ENCODE data around the gene SGPP2. TPM values are rescaled to one million over a fixed set of nuclear protein-coding genes. Genes with fewer than 3 reads are reported as not detected.

SGPP2 gene
- total RNA-seq, 5 donors from 2014 or later (not counting 1 experiment from before 2014, with no cell fraction given) = 2.2 to 4.0 (median 3.3) TPM

GRCh38 chr2:222477962-222478608 is 53.7 kb downstream of the SGPP2 start:
- Histone ChIP-seq H3K4me1 (ENCODE audit: control insufficient read depth in 1 of 2, extremely low read depth in 1 of 2, insufficient read depth in 2 of 2, low read length in 2 of 2) (no peaks in the 10 kb centered on the region), H3K36me3 (ENCODE audit: control insufficient read depth in 2 of 2, extremely low read depth in 1 of 2, insufficient read depth in 1 of 2, low read length in 1 of 2) (no peaks in the 10 kb centered on the region), H3K9me3 (no peaks in the 10 kb centered on the region), H3K4me3 (ENCODE audit: control insufficient read depth in 1 of 2, extremely low read depth in 1 of 2, low read length in 1 of 2) (no peak overlapping the region), H3K27me3 (replicated peaks in 1 of 2; ENCODE audit: control insufficient read depth in 2 of 2, extremely low read depth in 1 of 2, insufficient read depth in 2 of 2, low read length in 1 of 2) (peaks cover 0 to 4% of the 10 kb centered on the region in 2 experiments), H3K27ac (ENCODE audit: low read length) (no peak overlapping the region)
- H3K4me3 Mint-ChIP-seq = no peak overlapping the region
- no peak overlapping the region for H3K27ac Mint-ChIP-seq
- DNase-seq (no peak), ATAC-seq (replicated peaks in 1 of 4) (no peak)
- no peaks in the 10 kb centered on the region for H3K9me3 Mint-ChIP-seq
- H3K36me3 Mint-ChIP-seq = no peaks in the 10 kb centered on the region
- 75% methylated on average over 14 of the region's 14 CpGs for WGBS (ENCODE audit: insufficient coverage)
- POLR2A ChIA-PET = no interaction called here
- CTCF ChIA-PET = no interaction called here
- no peaks in the 10 kb centered on the region for H3K4me1 Mint-ChIP-seq
- H3K27me3 Mint-ChIP-seq = peaks cover 0 to 7% of the 10 kb centered on the region in 2 donors

- Mint-ChIP-seq H3K4me3 (no peak overlapping the region), H3K9me3 (no peaks in the 10 kb centered on the region), H3K36me3 (no peaks in the 10 kb centered on the region), H3K27me3 (peaks cover 0 to 7% of the 10 kb centered on the region in 2 donors), H3K4me1 (no peaks in the 10 kb centered on the region), H3K27ac (no peak overlapping the region)
- H3K4me3 ChIP-seq (ENCODE audit: control insufficient read depth in 1 of 2, extremely low read depth in 1 of 2, low read length in 1 of 2) = no peak overlapping the region
- no peak for ATAC-seq (replicated peaks in 1 of 4)
- no peaks in the 10 kb centered on the region for H3K9me3 ChIP-seq
- CTCF ChIA-PET = interaction anchor here in 1 of 2 donors (0.6 kb wide), 1 partner anchor 25 kb away, joined by 3 read pairs; no protein-coding TSS in a partner anchor
- H3K27ac ChIP-seq (ENCODE audit: low read length) = no peak overlapping the region
- peaks cover 0 to 7% of the 10 kb centered on the region in 2 experiments for H3K27me3 ChIP-seq (replicated peaks in 1 of 2; ENCODE audit: control insufficient read depth in 2 of 2, extremely low read depth in 1 of 2, insufficient read depth in 2 of 2, low read length in 1 of 2)
- POLR2A ChIA-PET = no interaction called here
- no peaks in the 10 kb centered on the region for H3K36me3 ChIP-seq (ENCODE audit: control insufficient read depth in 2 of 2, extremely low read depth in 1 of 2, insufficient read depth in 1 of 2, low read length in 1 of 2)
- no peaks in the 10 kb centered on the region for H3K4me1 ChIP-seq (ENCODE audit: control insufficient read depth in 1 of 2, extremely low read depth in 1 of 2, insufficient read depth in 2 of 2, low read length in 2 of 2)
- DNase-seq = no peak
Measured at GRCh38 chr2:222479859-222480258, 55.5 kb downstream of the SGPP2 start.

GRCh38 chr2:222480497-222480896 is 56.2 kb downstream of the SGPP2 start:
- Mint-ChIP-seq H3K36me3 (no peaks in the 10 kb centered on the region), H3K4me1 (no peaks in the 10 kb centered on the region), H3K9me3 (no peaks in the 10 kb centered on the region), H3K27me3 (peaks cover 2 to 7% of the 10 kb centered on the region in 2 donors), H3K4me3 (no peak overlapping the region), H3K27ac (no peak overlapping the region)
- H3K27ac ChIP-seq (ENCODE audit: low read length) = no peak overlapping the region
- ChIA-PET POLR2A (no interaction called here), CTCF (no interaction called here)
- no peaks in the 10 kb centered on the region for H3K9me3 ChIP-seq
- WGBS (ENCODE audit: insufficient coverage) = 73% methylated on average over 2 of the region's 5 CpGs
- peaks cover under 1 to 7% of the 10 kb centered on the region in 2 experiments for H3K27me3 ChIP-seq (replicated peaks in 1 of 2; ENCODE audit: control insufficient read depth in 2 of 2, extremely low read depth in 1 of 2, insufficient read depth in 2 of 2, low read length in 1 of 2)
- no peak for DNase-seq
- no peaks in the 10 kb centered on the region for H3K4me1 ChIP-seq (ENCODE audit: control insufficient read depth in 1 of 2, extremely low read depth in 1 of 2, insufficient read depth in 2 of 2, low read length in 2 of 2)
- H3K4me3 ChIP-seq (ENCODE audit: control insufficient read depth in 1 of 2, extremely low read depth in 1 of 2, low read length in 1 of 2) = no peak overlapping the region
- no peaks in the 10 kb centered on the region for H3K36me3 ChIP-seq (ENCODE audit: control insufficient read depth in 2 of 2, extremely low read depth in 1 of 2, insufficient read depth in 1 of 2, low read length in 1 of 2)
- no peak for ATAC-seq (replicated peaks in 1 of 4)

- H3K4me1 Mint-ChIP-seq = no peaks in the 10 kb centered on the region
- H3K9me3 ChIP-seq = no peaks in the 10 kb centered on the region
- H3K4me1 ChIP-seq (ENCODE audit: control insufficient read depth in 1 of 2, extremely low read depth in 1 of 2, insufficient read depth in 2 of 2, low read length in 2 of 2) = no peaks in the 10 kb centered on the region
- DNase-seq (no peak), ATAC-seq (replicated peaks in 1 of 4) (no peak)
- no peaks in the 10 kb centered on the region for H3K36me3 ChIP-seq (ENCODE audit: control insufficient read depth in 2 of 2, extremely low read depth in 1 of 2, insufficient read depth in 1 of 2, low read length in 1 of 2)
- ChIA-PET POLR2A (no interaction called here), CTCF (no interaction called here)
- no peaks in the 10 kb centered on the region for H3K9me3 Mint-ChIP-seq
- H3K27ac Mint-ChIP-seq = no peak overlapping the region
- H3K4me3 ChIP-seq (ENCODE audit: control insufficient read depth in 1 of 2, extremely low read depth in 1 of 2, low read length in 1 of 2) = no peak overlapping the region
- H3K27ac ChIP-seq (ENCODE audit: low read length) = no peak overlapping the region
- H3K27me3 Mint-ChIP-seq = peaks cover 4 to 7% of the 10 kb centered on the region in 2 donors
- H3K36me3 Mint-ChIP-seq = no peaks in the 10 kb centered on the region
- no peak overlapping the region for H3K4me3 Mint-ChIP-seq
- H3K27me3 ChIP-seq (replicated peaks in 1 of 2; ENCODE audit: control insufficient read depth in 2 of 2, extremely low read depth in 1 of 2, insufficient read depth in 2 of 2, low read length in 1 of 2) = peaks cover 5 to 7% of the 10 kb centered on the region in 2 experiments
Measured at GRCh38 chr2:222481941-222482340, 57.6 kb downstream of the SGPP2 start.

GRCh38 chr2:222483513-222484039 is 59.2 kb downstream of the SGPP2 start:
- ChIA-PET POLR2A (no interaction called here), CTCF (interaction anchor here in 1 of 2 donors (1.2 kb wide), 1 partner anchor 166 kb away, joined by 6 read pairs; no protein-coding TSS in a partner anchor)
- DNase-seq (peak in 3 of 35 experiments; percentile 3 to 5 (median 5)), ATAC-seq (replicated peaks in 1 of 4) (no peak)
- no peaks in the 10 kb centered on the region for H3K9me3 Mint-ChIP-seq
- H3K27ac ChIP-seq (ENCODE audit: low read length) = no peak overlapping the region
- WGBS (ENCODE audit: insufficient coverage) = 13% methylated on average over 1 of the region's 3 CpGs
- no peaks in the 10 kb centered on the region for H3K36me3 ChIP-seq (ENCODE audit: control insufficient read depth in 2 of 2, extremely low read depth in 1 of 2, insufficient read depth in 1 of 2, low read length in 1 of 2)
- no peak overlapping the region for H3K4me3 ChIP-seq (ENCODE audit: control insufficient read depth in 1 of 2, extremely low read depth in 1 of 2, low read length in 1 of 2)
- no peak overlapping the region for H3K4me3 Mint-ChIP-seq
- H3K27ac Mint-ChIP-seq = no peak overlapping the region
- peaks cover 4 to 7% of the 10 kb centered on the region in 2 donors for H3K27me3 Mint-ChIP-seq
- no peaks in the 10 kb centered on the region for H3K36me3 Mint-ChIP-seq
- H3K4me1 ChIP-seq (ENCODE audit: control insufficient read depth in 1 of 2, extremely low read depth in 1 of 2, insufficient read depth in 2 of 2, low read length in 2 of 2) = no peaks in the 10 kb centered on the region
- H3K9me3 ChIP-seq = no peaks in the 10 kb centered on the region
- peaks cover 5 to 7% of the 10 kb centered on the region in 2 experiments for H3K27me3 ChIP-seq (replicated peaks in 1 of 2; ENCODE audit: control insufficient read depth in 2 of 2, extremely low read depth in 1 of 2, insufficient read depth in 2 of 2, low read length in 1 of 2)
- H3K4me1 Mint-ChIP-seq = no peaks in the 10 kb centered on the region

GRCh38 chr2:222485367-222486211 is 61.2 kb downstream of the SGPP2 start:
- no peaks in the 10 kb centered on the region for H3K9me3 ChIP-seq
- Mint-ChIP-seq H3K27me3 (peaks cover 4 to 7% of the 10 kb centered on the region in 2 donors), H3K9me3 (no peaks in the 10 kb centered on the region), H3K4me3 (no peak overlapping the region), H3K36me3 (no peaks in the 10 kb centered on the region), H3K27ac (no peak overlapping the region), H3K4me1 (no peaks in the 10 kb centered on the region)
- H3K4me3 ChIP-seq (ENCODE audit: control insufficient read depth in 1 of 2, extremely low read depth in 1 of 2, low read length in 1 of 2) = no peak overlapping the region
- POLR2A ChIA-PET = no interaction called here
- no peak overlapping the region for H3K27ac ChIP-seq (ENCODE audit: low read length)
- 83% methylated on average over 5 of the region's 12 CpGs for WGBS (ENCODE audit: insufficient coverage)
- no peak for ATAC-seq (replicated peaks in 1 of 4)
- H3K27me3 ChIP-seq (replicated peaks in 1 of 2; ENCODE audit: control insufficient read depth in 2 of 2, extremely low read depth in 1 of 2, insufficient read depth in 2 of 2, low read length in 1 of 2) = peaks cover 5 to 7% of the 10 kb centered on the region in 2 experiments
- no peaks in the 10 kb centered on the region for H3K36me3 ChIP-seq (ENCODE audit: control insufficient read depth in 2 of 2, extremely low read depth in 1 of 2, insufficient read depth in 1 of 2, low read length in 1 of 2)
- no peaks in the 10 kb centered on the region for H3K4me1 ChIP-seq (ENCODE audit: control insufficient read depth in 1 of 2, extremely low read depth in 1 of 2, insufficient read depth in 2 of 2, low read length in 2 of 2)
- CTCF ChIA-PET = no interaction called here
- no peak for DNase-seq
